Activated CD4-positive, alpha-beta T cell treated with anti-CD3 and anti-CD28 coated beads, Interleukin-2, amount 50 U/mL, for 48 hours (primary cell): ENCODE measurements around the gene MEGF9.

Experiments
- DNase-seq, 2 experiments: peaks; one replicate each; pipeline ENCODE4 v3.0.0-alpha.2; 2020

MEGF9 gene

DNA sequence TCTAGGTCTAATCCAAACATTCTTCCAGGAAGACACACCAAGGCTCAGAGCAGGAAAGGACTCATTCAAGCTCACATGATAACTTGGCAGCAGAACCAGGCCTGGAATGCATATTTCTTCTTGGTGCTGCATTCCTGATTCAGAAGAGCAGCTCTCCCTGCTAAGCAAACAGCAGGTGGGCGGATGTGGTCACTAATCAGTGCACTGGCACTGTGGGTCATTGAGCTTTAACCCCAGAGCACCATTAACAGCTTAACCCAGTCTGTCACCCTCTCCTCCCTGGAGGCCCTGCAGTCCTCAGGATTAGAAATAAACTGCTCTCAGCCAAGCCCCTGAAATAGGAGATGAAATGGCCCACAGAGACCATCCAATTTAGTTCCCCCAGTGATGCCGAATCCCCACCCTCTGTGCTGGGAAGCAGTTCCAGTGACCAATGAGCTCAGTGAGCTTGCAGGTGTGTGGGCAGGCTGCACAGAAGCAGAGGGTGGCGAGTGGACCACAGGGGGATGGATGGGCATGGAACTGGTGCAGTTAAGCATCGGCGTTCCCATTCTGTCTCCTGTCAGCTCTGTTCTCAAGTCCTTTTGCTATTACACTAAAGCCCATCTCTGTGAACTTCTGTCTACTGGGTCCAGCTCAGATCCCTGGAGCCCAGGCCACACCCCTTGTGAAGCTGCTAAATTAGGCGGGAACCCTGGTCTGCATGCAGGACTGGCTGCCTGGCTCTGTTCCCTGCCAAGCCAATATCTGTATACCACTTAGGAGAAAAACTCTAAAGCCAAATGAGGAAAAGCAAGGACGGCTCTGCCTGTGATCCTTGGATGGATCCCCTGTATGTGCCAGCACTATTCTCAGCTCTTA is 16.6 kb upstream of the MEGF9 start:
- no peak for DNase-seq

DNA sequence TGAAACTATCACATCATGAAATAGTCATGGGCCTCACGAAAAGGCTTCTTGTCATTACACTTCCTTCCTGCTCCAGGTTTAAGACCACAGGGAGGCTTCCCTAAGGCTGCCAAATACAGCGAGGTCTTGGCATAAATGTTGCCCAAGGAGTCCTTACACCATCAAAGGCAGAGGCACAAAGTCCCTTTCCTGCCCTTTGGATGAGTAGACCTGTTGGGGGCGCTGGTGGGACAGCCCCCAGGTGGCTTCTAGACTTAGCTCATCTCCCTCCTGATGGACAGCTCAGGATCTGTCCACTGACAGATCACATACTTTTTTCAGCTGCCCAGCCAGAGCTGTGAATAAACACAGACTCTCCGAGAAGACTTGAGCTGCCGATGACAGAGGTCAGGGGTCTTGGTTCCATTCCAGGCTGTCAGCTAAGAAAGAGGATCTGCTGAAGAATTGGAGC is 15.5 kb upstream of the MEGF9 start:
- DNase-seq = peak in 1 of 2 experiments; percentile 9

DNA sequence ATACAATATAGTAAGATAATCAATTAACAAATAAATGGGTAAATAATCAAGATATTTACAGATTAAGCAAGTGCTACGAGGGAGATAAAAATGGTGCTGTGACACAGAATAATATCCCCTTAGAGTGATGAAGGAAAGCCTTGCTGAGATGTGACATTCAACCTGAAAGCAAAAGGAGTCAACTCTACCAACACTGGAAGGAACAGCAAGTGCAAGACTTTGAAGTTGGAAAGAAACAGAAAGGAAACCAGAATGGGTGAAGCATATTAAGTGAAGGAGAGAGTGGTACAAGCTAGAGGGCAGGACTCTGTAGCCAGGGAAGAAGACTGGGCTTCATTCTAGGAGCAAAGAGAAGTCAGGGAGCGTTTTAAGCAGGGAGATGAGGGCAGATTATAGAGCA is 12.2 kb upstream of the MEGF9 start:
- no peak for DNase-seq

DNA sequence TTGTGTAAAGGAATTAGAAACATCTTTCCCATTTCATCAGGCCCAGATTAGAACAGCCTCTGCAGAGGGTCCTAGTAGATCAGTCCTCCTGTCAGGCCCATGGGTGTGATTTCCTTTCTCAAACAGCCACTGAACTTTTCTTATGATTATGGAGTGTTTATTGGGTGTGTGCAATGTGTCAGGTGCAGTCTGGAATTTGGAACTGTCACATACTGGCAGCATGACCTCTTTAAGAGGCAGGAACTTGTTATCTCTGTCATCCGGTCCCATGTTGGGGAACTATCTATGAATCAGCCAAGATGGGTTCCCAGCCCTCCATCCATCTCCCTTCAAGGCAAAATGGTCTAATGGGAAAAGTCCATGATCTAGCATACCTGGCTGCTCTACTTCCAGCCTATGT is 11.6 kb upstream of the MEGF9 start:
- no peak for DNase-seq

- DNase-seq = no peak
Observed at GRCh38 chr9:120724757-120725400, 10.6 kb upstream of the MEGF9 start.

- DNase-seq = no peak
Observed at GRCh38 chr9:120723565-120723964, 9.3 kb upstream of the MEGF9 start.

DNA sequence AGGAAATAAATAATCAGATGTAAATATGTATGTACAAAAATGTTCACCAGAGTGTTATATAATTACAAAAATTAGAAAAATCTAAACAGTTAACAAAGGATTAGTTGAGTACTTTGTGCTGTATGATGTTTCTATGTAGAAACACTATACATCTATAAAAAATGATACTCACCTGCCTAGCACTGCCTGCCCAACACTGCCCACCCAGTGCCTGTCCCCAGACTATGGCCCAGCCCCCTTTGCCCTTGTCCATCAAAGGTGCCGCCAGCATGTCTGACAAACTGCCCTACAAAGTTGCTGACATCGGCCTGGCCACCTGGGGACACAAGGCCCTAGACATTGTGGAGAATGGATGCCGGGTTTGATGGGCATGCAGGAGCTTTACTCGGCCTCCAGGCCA is 6.1 kb upstream of the MEGF9 start:
- no peak for DNase-seq

DNA sequence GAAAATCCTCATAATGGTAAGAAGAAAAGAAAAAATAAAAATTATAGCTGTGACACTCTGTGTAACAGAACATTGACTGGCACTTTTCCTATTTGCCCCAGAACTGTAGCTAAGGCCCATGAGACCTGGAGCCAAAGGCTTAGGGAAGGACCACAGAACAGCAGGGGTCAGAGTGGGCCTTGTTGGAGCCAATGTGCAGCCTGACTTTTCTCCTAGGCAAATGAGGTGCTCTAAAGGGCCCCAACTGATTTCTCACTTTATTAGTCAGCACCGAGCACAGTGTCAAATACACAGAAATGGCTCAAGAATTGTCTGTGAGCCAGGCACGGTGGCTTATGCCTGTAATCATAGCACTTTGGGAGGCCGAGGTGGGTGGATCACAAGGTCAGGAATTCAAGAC is 4.0 kb upstream of the MEGF9 start:
- DNase-seq = no peak

DNA sequence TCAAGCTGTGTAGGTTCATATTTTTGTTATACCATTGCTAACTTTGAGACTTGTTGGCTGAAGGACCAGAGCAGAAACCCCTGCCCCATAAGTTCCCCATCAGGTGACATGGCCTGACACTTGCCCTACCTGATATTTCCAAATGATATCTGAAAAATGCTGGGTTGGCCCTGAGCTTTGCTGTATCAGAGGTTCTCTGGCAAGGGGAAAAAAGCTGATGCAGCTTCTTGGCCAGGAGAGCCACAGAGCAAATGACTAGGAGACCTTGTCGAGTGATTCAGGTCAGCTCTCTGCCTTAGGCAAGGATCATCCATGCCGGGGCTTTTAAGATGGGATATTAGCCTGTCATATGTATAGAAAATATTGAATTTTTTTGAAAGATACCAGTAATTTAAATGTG is 2.9 kb upstream of the MEGF9 start:
- no peak for DNase-seq

DNA sequence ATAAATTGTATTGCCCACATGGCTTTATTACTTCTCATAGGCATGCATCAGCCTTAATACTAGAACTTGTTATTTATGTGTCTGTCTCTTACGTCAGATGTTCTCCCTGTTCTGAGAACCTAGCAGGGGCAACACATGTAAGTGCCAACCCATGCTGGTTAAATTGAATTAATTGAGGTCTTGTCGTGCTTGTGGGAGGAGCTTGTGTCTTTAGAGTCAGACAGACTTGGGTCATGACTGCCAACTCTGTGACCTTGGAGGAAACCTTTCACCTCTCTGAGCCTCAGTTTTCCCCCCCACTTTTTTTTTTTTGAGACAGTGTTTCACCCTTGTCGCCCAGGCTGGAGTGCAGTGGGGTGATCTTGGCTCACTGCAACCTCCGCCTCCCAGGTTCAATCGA is 2.2 kb upstream of the MEGF9 start:
- no peak for DNase-seq

- DNase-seq = no peak
Observed at GRCh38 chr9:120715389-120715924, 1.2 kb upstream of the MEGF9 start.

- no peak for DNase-seq
Observed at GRCh38 chr9:120714846-120715388, 647 bp upstream of the MEGF9 start.

GRCh38 chr9:120713257-120714087 is 798 bp downstream of the MEGF9 start:
- DNase-seq = peak; percentile 18 to 27

- no peak for DNase-seq
Observed at GRCh38 chr9:120712539-120713031, 1.7 kb downstream of the MEGF9 start.

DNA sequence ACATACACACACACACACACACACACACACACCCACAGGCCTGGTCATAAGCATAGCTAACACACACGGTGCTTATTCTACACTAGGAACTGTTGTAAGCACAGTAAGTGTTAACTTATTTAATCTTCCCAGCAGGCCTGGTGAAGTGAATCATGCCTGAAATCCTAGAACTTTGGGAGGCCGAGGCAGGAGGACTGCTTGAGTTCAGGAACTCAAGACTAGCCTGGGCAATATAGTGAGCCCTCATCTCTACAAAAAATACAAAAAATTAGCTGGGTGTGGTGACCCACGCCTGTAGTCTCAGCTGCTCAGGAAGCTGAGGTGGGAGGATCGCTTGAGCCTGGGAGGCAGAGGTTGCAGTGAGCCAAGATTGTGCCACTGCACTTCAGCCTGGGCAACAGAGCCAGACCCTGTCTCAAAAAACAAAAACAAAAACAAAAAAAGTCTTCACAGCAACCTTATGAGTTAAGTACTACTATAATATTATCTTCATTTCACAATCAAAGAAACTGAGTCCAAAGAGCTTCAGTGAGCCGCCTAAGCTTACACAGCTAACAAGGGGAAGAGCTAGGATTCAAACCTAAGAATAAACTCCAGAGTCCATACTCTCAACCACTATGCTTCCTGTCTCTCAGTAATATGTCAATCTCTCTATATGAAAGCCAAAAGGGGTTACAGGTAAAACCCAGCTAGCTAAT is 2.3 kb downstream of the MEGF9 start:
- no peak for DNase-seq

DNA sequence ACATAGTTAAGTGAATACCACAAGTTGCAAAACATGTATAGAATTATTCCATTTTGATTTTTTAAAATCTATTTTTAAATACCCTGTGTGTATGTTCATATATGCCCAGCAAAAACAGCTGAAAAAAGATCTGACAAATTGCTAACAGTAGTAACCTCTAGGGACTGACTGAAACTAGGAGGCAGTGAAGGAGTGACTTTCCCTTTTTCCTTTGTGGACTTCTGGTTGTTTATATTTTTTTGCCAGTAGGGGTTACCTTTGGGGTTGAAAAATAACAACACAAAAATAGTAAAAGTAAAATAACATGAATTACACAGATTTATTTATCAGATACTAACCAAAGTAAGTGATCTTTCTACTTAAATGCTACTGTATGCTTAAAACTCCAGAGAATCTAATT is 2.9 kb downstream of the MEGF9 start:
- DNase-seq = no peak

DNA sequence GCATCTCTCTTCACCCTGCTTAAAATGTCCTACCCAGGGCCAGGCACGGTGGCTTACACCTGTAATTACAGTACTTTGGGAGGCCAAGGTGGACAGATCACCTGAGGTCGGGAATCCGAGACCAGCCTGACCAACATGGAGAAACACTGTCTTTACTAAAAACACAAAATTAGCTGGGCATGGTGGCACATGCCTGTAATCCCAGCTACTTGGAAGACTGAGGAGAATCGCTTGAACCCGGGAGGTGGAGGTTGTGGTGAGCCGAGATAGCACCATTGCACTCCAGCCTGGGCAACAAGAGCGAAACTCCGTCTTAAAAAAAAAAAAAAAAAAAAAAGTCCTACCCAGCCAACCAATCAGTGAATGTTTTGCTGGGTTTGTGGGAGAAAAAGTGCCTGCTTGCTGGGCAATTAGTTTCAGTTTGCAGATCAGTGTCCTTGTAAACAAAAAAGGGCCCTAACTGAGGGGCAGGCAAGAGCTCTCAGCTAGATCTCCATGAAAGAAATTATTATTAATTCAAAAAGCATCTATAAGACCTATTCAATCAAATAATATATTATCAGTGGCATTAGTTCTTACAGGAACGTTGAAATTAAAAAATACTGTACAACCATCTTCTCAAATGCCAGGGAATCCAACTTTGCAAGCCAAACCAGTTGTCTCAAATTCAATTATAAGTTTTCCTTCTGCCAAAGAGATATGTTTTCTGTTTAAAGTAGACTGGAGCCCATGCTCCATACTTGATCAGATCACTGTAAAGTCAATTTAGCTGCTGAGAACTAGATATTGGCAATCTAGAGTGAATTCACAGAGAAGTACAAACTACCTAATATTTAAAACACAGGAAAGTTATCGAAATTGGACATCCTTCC is 3.9 kb downstream of the MEGF9 start:
- DNase-seq = peak in 1 of 2 experiments; percentile 13

DNA sequence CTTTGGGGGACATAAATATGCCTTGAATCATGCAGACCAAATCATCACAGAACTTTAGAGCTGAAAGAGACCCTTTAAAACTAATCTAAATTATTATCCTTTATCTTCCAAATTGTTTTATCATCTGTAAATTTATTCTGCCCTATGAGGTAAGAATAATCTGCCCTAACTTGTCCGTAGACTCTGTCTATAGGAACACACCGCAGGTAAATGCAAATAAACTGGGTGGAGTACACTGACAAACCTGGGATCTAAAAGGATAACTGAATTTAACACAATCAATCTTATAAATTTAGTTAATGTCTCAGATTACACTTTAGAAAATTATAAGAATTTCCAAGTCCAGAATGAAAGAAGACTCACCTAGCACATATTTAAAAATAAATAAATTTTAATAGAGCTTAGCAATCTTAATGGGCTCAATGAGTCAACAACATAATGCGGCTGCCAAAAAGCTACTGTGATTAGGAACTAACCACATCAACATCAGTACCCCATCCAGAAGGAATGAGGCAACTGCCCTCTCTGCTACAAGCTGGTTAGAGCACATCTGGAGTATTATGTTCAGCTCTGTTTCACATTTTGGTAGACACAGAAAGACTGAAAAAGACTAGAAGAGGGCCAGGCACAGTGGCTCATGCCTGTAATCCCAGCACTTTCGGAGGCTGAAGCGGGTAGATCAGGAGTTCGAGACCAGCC is 5.6 kb downstream of the MEGF9 start:
- no peak for DNase-seq

DNA sequence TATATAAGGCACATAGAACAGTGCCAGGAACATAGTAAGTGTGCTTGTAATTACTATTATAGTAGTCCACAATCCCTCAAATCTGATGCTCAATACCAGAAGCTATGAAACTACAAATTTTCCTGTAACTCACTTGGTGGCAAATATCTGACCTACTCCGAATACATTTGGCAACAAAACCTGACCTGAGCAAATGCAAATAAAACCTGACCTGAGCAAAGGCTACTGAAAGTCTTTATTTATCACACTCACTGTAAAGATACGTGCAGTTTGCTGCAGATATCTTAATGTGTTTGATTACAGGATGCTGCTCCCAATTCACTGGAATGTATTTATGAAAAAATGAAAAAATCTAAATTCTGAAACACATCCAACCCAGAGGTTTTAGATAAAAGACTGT is 7.1 kb downstream of the MEGF9 start:
- DNase-seq = no peak

GRCh38 chr9:120705174-120705573 is 9.1 kb downstream of the MEGF9 start:
- no peak for DNase-seq
